HG03025 (cell line): ENCODE measurements around the gene EPS15.
"Not testable (repeated sequence)": the region's sequence is repeated elsewhere in the genome, so short reads cannot be mapped to it uniquely, and the experiment has no call there.

Experiments
- ATAC-seq: cut with Tn5 transposase; IDR thresholded peaks from one replicate; pipeline ENCODE4 v1.9.1; 2021; ENCODE audit warnings: mild to moderate bottlenecking, moderate library complexity; ENCODE audit not compliant: unreplicated experiment, low FRiP score

Gene EPS15

DNA sequence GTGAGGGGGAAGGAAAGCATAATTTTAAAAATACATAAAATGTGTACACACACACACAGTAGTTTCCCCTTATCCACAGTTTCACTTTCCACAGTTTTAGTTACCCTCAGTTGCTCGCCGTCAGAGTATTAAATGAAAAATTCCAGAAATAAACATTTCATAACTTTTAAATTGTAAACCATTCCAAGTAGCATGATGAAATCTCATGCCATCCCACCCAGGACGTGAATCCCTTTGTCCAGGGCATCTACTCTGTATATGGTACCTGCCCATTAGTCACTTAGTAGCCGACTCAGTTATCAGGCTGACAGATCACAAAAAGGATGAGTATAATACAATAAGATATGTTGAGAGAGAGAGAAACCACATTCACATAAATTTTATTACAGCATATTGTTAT, 36.2 kb downstream of the EPS15 start:
- no peak for ATAC-seq

DNA sequence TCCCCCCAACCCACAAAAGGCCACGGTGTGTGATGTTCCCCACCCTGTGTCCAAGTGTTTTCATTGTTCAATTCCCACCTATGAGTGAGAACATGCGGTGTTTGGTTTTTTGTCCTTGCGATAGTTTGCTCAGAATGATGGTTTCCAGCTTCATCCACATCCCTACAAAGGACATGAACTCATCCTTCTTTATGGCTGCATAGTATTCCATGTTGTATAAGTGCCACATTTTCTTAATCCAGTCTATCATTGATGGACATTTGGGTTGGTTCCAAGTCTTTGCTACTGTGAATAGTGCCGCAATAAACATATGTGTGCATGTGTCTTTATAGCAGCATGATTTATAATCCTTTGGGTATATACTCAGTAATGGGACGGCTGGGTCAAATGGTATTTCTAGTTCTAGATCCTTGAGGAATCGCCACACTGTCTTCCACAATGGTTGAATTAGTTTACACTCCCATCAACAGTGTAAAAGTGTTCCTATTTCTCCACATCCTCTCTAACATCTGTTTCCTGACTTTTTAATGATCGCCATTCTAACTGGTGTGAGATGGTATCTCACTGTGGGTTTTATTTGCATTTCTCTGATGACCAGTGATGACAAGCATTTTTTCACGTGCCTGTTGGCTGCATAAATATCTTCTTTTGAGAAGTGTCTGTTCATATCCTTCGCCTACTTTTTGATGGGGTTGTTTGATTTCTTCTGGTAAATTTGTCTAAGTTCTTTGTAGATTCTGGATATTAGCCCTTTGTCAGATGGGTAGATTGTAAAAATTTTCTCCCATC, 44.0 kb downstream of the EPS15 start:
- ATAC-seq: not testable (repeated sequence)

DNA sequence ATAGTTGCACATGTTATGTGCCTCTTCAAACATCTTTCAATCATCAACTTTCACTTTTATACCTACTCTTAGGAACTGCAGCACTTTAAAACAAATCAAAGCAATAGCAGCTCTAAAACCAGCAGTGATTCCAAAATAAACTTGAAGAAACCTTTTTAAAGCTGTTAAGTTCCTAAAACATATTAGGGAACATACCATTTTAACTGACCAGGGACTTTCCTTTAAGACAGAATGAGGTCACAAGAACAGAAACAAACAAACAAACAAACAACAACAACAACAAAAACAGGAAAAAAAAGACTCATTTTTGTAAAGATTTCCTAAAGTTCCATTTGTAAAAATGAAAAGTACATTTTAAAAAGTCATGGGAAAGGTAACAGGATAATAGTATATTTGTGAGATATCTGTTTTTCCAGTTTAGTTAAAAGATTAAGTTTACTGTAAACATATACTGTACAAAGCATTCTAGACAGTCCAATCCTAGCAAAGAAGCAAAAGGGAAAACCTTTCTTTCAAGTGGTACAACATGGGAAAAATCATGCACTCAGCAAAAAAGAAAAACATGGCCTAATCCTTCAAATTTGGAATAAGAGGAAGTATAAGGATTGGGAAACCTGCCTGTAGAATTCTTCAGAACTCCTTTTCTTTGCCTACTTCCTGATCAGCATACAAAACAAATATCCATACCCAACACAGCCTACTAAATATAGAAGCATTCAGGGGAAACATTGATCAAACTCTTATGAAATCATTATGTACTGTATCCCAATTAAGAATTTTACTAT, 45.5 kb downstream of the EPS15 start:
- ATAC-seq: no peak

DNA sequence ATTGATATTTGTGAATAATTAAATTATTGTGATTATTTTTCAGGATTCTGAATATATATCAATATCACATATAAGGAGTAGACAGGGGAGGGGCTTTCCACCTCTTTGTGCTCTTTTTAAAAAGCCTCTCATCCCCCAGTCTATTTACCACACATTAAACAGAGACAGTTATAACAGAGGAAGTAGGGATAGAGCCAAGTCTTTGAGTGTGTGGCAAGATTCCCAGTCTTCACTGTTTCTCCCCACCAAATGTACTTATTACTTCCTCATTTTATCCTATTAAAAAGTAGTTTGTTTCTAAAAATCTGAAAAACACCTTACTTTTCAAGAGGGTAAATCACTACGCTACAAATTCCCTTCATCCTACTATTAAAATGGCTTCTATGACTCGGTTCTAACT, 46.7 kb downstream of the EPS15 start:
- no peak for ATAC-seq

DNA sequence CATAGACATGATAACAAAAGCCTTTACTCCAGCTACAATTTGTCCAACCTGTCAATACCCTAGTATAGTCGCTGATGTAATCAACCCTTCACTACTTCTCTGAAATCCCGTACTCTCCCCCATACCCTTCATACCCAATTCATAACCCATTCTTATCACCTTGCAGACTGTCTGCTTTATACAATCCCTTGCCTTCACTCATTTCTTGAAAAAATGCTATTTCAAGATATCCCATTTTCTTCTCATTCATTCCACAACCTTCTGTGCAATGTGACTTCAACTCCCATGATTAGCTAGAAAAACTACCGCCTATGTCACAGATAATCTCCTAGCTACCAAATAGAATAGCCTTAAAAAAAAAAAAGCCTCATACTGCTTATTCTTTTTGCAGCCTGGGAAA, 49.5 kb downstream of the EPS15 start:
- no peak for ATAC-seq

DNA sequence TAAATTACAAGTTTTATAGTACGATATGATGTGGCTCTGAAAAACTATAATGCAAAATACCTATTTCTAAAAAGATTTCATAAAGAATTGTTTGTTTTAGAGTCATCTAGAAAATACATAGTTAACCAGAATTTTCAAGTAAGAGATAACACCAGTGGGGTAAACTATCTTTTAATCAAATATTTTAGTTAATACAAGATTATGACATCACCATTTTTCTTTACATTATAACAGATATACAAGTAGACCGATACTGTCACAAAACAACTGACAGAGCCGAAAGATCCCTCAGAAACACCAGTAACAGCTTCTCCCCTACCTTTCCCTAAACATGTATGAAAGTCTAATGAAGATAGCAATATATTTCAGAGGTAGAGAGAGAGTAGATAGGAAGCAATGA, 54.2 kb downstream of the EPS15 start:
- ATAC-seq: no peak

DNA sequence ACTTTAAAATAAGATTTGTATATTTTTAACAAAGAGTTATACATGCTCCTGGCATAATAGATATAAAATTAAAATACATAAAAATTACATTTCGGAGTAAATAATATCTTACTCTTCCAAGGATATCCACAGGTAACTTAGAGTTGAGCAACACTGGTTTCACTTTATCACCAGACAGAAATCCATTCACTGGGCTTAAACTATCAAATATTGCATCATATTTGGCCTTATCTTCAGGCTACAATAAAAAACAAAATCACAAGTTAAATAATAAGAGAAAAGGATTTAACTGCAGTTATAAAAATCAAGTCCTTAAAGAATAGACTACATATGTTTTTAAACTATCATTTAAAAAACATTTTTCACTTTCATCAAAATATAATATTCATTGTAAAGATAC, 55.5 kb downstream of the EPS15 start:
- no peak for ATAC-seq

DNA sequence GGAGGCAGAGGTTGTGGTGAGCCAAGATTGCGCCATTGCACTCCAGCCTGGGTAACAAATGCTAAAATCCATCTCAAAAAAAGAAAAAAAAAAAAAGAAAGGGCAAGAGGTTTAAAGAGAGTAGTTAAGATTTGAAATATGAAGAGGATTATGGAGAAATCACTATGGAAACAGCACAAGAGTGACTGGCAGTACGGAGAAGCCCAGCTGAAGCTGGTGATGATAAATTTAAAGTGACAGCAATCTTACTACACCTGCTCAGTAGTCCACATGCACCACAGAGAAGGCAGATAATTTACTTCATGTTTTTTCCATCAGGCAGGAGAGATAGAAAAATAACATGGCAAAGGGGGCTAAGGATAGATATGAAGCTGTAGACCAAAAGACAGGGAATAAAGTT, 56.8 kb downstream of the EPS15 start:
- ATAC-seq: not testable (repeated sequence)

DNA sequence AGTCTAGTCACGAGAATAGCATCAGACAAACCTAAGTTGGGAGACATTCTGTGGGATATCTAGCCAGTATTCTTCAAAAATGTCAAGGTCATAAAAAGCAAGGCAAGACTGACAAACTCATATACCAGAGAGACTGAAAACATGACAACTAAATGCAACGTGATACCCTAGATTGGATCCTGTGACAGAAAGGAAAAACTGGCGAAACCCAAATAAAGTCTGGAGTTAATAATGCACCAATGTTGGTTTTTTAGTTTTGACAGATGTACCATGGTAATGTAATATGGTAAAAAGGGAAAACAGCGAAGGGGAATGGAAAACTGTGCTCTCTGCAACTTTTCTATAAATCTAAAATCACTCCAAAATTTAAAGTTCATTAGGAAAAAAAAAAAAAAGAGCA, 64.5 kb downstream of the EPS15 start:
- no peak for ATAC-seq

DNA sequence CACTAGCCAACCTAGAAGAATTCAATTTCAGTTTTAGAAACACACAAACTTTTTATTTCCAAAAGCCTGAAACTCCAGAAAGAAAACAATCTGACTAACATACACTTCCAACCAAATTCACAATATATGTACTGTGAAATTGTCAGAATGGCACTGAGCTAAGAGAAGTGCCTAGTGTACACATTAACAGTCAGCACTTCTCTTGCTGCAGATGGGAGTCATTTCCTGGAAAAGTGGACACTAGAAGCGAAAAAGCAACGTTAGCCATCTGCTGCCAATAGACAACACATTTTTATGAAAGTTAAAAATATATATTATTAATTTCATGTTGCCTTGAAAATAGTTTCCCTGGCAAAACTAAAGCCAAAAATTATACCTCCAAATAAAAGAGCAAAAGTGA, 66.1 kb downstream of the EPS15 start:
- no peak for ATAC-seq

DNA sequence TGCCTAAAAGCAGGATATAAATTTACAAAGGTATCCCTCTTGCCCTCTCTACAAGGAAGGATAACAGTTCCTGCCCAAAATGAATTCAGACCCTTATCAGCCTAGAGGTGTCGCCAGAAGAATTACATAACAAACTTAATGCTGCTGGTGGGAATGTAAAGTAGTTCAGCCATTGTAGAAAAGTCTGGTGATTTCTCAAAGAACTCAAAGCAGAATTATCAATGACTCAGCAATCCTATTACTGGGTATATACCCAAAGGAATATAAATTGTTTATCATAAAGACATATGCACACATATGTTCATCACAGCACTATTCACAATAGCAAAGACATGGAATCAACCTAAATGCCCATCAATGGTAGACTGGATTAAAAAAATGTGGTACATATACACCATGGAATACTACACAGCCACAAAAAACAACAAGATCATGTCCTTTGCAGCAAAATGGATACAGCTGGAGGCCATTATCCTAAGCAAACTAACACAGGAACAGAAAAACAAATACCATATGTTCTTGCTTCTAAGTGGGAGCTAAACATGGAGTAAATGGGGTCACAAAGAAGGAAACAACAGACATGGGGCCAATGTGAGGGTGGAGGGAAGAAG, 70.1 kb downstream of the EPS15 start:
- ATAC-seq: not testable (repeated sequence)

DNA sequence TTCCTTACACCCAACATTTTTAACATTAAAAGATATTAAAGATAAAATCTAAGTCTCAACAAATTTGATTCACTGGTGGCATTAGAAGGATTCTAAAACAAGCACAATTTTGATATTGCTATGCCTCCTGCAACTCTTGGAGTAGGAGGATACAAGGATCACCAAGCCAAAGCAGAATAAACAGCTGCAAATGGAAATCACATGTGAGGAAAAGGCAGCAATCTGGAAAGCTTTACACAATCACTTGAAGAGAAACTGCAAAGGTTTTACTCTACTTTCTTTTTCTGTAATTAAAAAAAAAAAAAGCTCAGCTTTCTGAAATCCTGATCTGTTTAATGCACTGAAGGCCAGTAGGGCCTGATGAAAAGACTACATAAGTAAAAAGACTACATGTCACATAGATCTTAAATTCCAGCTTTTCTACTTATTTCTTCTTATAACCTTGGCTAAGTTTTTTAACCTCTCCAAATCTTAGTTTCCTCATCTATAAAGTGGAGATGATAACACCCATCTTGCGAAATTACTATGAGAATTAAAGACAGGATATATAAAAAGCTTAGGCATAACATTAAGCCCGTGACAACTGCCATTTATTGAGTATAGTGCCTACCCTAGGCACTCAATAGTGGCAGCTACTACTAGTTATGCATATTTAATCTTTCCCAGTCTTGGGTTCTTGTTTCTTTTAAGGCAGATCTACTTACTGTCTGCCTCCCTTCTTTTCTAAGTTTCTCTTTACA, 73.5 kb downstream of the EPS15 start:
- ATAC-seq: no peak

DNA sequence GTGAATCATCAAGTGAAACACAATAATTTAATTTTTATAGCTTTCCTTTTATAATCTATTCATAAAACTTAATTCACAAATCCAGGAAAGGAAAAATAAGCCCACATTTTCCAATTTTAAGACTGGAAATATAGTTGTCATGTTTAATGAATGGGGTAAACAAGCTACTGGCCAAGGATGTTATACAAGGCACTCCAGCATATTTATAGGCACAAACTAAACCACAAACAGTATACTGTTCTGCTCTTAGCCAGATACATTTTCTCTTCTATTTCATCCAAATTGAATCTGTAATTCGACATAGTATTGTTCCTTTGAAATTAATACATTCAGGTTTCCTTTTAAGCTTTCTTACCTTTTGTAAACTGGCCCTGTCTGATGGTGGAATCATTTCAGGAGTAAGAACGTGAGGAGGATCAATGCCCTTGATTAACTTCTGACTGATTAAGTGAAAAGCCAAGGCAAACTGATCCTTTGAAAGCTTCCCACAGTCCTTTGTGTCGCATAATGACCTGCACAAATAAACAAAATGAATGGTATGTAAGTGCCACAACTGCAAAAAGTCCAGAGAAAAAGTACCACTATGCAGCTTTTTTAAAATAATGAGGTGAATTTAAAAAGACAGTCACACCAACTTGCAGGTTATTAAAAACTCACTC, 74.4 kb downstream of the EPS15 start:
- ATAC-seq: no peak

DNA sequence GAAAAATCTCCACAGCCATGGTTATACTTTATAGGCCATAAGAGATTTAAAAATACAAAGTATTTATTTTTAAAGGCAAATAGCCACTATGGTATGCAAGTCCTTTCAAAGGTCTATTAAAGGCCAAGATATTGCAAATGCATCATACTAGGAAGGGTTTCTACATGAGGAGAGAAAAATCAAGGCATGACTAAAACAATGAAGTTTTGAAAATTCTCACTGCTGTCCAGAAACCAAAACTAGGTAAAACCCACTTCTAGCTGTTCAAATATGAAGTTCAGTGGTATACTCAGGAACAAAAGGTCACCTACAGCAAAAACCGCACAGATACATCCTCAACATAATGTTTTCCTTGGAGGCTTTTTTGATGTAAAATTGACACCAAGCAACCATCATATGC, 75.0 kb downstream of the EPS15 start:
- ATAC-seq: no peak

DNA sequence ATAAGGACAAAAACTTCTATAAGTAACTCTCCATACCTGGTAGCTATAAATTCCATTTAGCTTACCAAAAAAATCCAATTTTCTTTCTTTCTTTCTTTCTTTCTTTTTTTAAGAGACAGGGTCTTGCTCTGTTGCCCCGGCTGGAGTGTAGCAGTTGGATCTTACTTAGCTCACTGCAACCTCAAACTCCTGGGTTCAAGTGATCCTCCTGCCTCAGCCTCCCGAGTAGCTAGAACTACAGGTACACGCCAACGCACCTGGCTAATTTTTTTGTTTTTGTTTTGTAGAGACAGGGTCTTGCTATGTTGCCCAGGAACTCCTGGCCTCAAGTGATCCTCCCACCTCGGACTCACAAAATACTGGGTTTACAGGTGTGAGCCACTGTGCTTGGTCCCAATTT, 75.5 kb downstream of the EPS15 start:
- ATAC-seq: no peak

DNA sequence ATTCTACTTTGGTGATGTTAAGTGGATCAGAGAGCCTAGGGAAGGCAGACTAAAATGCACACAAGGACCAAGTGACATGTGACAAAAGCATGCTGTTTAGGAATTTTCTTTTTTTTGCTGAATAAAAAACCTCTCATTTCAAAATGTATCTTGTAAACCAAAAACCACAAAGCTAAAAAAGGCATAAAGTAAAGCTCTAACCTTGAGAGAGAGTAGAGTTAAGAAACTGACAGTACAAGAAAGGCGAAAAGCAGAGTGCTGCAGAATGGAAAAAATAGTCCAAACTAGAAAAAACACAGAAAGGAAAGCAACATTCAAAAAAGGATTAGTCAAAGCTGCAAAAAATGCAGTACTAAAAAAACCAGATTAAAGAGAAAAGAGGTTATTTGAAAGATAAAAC, 76.5 kb downstream of the EPS15 start:
- no peak for ATAC-seq

DNA sequence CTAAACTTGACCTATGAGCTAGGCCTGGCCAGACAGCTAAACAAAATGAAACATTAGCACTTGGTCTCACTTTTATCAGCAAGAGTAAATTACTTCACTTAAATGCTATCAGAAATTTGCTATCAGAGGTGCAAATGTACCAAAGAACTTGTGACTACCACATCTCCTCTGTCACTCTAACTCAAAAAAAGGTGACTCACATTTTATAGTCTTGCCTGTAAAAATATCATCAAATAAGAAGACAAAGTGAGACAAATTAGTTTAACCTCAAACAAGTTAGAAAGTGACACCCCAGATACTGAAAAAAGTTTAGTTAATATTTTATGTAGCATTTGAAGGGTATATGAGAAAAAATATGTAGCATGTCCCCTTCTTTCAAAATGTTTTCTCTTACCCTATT, 76.9 kb downstream of the EPS15 start:
- ATAC-seq: no peak

DNA sequence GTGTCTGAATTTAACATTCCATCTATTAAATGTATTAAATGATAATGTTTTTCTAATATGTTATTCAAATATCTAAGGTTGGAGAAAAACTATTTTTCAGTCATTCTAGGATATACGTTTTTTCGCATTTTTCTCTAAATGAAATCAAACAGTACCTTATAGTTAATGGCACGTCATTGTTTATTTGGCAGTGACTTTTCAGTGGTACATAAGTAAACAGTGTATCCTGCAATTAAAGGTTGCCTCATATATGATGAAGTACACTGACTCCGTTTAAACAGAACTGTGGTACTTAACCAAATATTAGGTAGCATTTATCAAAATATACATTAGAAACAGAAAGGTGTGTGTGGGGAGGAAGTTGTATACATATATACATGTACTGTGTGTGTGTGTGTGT, 79.2 kb downstream of the EPS15 start:
- no peak for ATAC-seq

DNA sequence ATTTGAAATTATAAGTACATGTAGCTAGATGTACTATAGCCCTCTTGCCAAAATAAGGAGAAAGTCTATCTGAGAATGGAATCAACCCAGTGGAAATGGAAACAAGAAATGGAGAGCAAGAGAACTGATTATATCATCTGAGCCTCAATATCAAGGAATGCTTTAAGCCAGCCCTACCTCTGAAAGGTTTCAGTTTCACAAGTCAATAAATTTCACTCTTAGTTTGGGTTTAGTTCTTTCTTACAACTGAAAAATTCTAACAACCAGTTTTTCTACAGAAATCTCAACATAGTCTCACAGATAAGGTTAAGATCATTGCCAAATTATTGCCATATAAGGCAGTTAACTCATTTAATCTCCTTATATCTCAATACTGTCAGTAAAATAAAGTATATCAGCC, 80.0 kb downstream of the EPS15 start:
- ATAC-seq: no peak

DNA sequence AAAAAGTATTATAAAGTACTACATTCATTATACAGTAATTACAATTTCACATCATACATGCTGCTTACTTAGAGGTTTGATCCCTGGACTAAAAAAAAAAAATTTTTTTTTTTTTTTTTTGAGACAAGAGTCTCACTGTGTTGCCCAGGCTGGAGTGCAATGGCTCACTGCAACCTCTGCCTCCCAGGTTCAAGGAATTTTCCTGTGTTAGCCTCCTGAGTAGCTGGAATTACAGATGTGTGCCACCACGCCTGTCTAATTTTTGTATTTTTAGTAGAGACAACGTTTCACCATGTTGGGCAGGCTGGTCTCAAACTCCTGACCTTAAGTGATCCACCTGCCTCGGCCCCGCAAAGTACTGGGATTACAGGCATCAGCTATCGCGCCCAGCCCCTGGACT, 81.7 kb downstream of the EPS15 start:
- ATAC-seq: not testable (repeated sequence)
